ENCODE data around the gene NIM1K. TPM values are rescaled to one million over a fixed set of nuclear protein-coding genes. Genes with fewer than 3 reads are reported as not detected.

The NIM1K gene
- total and polyA plus RNA-seq, 2 of the 13 experiments (the other 11 are each of a cell fraction or from before 2014, with no cell fraction given) = 0.04 TPM; not detected in 1

DNA sequence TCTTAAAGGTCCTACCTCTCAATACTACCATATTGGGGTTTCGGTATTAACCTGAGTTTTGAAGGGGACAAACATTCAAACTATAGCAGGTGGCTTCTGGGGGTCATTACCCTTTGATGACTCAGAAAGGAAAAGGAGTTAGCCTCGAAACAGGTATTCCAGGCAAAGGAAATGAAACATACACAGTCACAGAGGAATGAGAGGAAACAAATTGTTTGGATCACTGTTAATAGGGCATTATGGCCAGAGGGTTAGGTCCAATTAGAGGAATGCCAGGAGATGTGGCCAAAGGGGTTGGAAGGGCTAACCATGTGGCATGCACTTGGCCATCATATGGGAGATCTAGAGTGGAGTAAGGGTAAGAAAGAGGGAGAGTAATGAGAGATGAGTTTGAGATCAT lies 23.9 kb upstream of the NIM1K start (continued):
- TF ChIP-seq SMAD3 (CRISPR knock-in tag; IDR thresholded peaks at IDR 0.05) (no peak), HNRNPK (IDR thresholded peaks at IDR 0.05; ENCODE audit: low read depth, low read length, poor library complexity, severe bottlenecking) (no peak), ZFP82 (CRISPR knock-in tag; IDR thresholded peaks at IDR 0.05; ENCODE audit: borderline replicate concordance) (no peak), GTF3A (CRISPR knock-in tag; conservative IDR thresholded peaks at IDR 0.05) (no peak), SOX6 (IDR thresholded peaks at IDR 0.05) (no peak), SOX6 (CRISPR knock-in tag; IDR thresholded peaks at IDR 0.05) (no peak), MYC (CRISPR knock-in tag; IDR thresholded peaks at IDR 0.05; ENCODE audit: borderline replicate concordance) (no peak), PAX8 (CRISPR knock-in tag; IDR thresholded peaks at IDR 0.05; ENCODE audit: borderline replicate concordance) (no peak), ZNF605 (CRISPR knock-in tag; IDR thresholded peaks at IDR 0.05) (no peak), ZZZ3 (CRISPR knock-in tag; IDR thresholded peaks at IDR 0.05; ENCODE audit: borderline replicate concordance) (no peak), ZNF441 (CRISPR knock-in tag; IDR thresholded peaks at IDR 0.05; ENCODE audit: borderline replicate concordance) (no peak), SOX13 (IDR thresholded peaks at IDR 0.05) (no peak), SOX13 (CRISPR knock-in tag; conservative IDR thresholded peaks at IDR 0.05 in 1 of 2, IDR thresholded peaks at IDR 0.05 in 1 of 2) (no peak), MTA1 (CRISPR knock-in tag; IDR thresholded peaks at IDR 0.05; ENCODE audit: borderline replicate concordance) (no peak), ZBTB7B (CRISPR knock-in tag; IDR thresholded peaks at IDR 0.05) (no peak)
- TF ChIP-seq, protein P1, sequence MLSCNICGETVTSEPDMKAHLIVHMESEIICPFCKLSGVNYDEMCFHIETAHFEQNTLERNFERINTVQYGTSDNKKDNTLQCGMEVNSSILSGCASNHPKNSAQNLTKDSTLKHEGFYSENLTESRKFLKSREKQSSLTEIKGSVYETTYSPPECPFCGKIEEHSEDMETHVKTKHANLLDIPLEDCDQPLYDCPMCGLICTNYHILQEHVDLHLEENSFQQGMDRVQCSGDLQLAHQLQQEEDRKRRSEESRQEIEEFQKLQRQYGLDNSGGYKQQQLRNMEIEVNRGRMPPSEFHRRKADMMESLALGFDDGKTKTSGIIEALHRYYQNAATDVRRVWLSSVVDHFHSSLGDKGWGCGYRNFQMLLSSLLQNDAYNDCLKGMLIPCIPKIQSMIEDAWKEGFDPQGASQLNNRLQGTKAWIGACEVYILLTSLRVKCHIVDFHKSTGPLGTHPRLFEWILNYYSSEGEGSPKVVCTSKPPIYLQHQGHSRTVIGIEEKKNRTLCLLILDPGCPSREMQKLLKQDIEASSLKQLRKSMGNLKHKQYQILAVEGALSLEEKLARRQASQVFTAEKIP (CRISPR knock-in tag; IDR thresholded peaks at IDR 0.05; ENCODE audit: borderline replicate concordance) = no peak
- TF ChIP-seq, protein P2, sequence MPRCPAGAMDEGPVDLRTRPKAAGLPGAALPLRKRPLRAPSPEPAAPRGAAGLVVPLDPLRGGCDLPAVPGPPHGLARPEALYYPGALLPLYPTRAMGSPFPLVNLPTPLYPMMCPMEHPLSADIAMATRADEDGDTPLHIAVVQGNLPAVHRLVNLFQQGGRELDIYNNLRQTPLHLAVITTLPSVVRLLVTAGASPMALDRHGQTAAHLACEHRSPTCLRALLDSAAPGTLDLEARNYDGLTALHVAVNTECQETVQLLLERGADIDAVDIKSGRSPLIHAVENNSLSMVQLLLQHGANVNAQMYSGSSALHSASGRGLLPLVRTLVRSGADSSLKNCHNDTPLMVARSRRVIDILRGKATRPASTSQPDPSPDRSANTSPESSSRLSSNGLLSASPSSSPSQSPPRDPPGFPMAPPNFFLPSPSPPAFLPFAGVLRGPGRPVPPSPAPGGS (CRISPR knock-in tag; IDR thresholded peaks at IDR 0.05) = no peak
